ENCODE measurements around the gene DCUN1D3. TPM values are rescaled to one million over a fixed set of nuclear protein-coding genes. Genes with fewer than 3 reads are reported as not detected.

DCUN1D3 gene
- total RNA-seq, 2 experiments from 2014 or later = 3.1 to 4.5 TPM

DNA sequence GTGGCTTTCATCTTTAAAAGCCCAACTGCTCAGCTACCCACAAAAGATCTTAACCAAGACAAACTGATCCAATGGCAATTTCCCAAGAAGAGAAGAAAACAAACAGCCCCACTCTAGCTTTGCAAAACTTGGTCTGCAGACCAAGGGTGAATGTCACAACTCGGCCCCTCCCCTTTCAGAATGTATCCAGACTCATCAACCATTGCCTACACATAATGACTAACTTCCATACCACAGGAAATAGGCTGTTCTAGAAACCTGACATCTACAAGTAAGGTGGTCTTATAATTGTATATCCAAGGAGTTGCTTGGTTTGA lies 16.0 kb downstream of the DCUN1D3 start:
- 0 out of 2 replicates have a peak, but pooled peaks cover 12% of the 10 kb centered on the region for H3K36me3 ChIP-seq (ENCODE audit: insufficient read depth, low read length)
- no peak overlapping the region for H3K4me2 ChIP-seq (ENCODE audit: low read length)
- H4K20me1 ChIP-seq (ENCODE audit: insufficient read depth, low read length) = no peaks in the 10 kb centered on the region
- no peak overlapping the region for H3K27ac ChIP-seq (ENCODE audit: low read depth, low read length, poor library complexity, severe bottlenecking)
- no peaks in the 10 kb centered on the region for H3K9me2 ChIP-seq (ENCODE audit: insufficient read depth, low read length)
- intact Hi-C loops (cut with micrococcal nuclease; ENCODE audit: unreplicated experiment) = no loop called here
- no TSS peak for BruUV-seq (replicated peaks)
- POLR2A ChIA-PET = interaction anchor here (1.3 kb wide), 1 partner anchor 9 kb away, joined by 3 read pairs; no protein-coding TSS in a partner anchor
- H3K79me2 ChIP-seq (ENCODE audit: insufficient read depth, low read depth, low read length) = no peaks in the 10 kb centered on the region
- TF ChIP-seq EZH2phosphoT487 (IDR thresholded peaks at IDR 0.05; ENCODE audit: borderline replicate concordance, low read depth, low read length) (no peak), CTCF (conservative IDR thresholded peaks at IDR 0.05; ENCODE audit: low read length) (no peak)
- H2AFZ ChIP-seq (ENCODE audit: low read length) = no peak overlapping the region
- CTCF ChIA-PET (ENCODE audit: unreplicated experiment) = no interaction called here
- no peak for DNase-seq (ENCODE audit: low spot score)
- H3K4me3 ChIP-seq (ENCODE audit: low read depth, low read length, poor library complexity, severe bottlenecking) = no peak overlapping the region
- H3K9me3 ChIP-seq (ENCODE audit: low read length) = no peaks in the 10 kb centered on the region
- H3K4me1 ChIP-seq (ENCODE audit: insufficient read depth, low read length, poor library complexity, severe bottlenecking) = no peaks in the 10 kb centered on the region

DNA sequence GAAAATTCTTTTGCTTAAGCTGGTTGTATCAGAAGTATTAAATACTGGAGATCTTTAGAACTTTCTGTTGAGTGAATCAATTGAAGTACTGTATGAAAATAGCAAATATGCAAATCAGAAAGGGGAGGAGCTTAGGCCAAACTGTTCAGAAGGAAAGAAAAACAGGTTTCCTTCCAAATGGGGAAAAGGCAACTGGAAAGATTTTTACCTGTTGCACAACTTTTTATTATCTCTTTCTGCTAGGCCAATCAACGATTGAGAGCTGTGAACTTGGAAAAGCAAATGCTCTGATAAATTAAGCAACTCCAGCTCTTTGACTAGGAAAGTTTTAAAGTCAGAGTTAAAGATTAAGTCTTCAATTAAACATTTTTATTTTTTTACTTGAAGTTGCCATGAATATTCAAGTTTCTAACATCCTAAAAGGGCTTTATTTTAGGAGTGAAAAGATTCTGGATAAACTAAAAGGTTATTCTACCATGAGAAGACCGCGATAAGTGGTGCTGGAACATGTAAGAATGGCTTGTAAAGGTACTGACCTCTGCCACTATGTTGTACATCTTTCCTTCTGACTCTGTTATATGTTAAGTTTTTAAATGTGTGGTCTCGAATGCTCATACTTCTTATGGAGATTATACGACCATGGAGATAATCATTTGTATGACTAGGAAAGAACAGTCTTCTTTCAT lies 16.5 kb downstream of the DCUN1D3 start:
- TF ChIP-seq CTCF (conservative IDR thresholded peaks at IDR 0.05; ENCODE audit: low read length) = no peak
- no peak for TF ChIP-seq EZH2phosphoT487 (IDR thresholded peaks at IDR 0.05; ENCODE audit: borderline replicate concordance, low read depth, low read length)
- CTCF ChIA-PET (ENCODE audit: unreplicated experiment) = no interaction called here
- no TSS peak for BruUV-seq (replicated peaks)
- Histone ChIP-seq H3K4me2 (ENCODE audit: low read length) (no peak overlapping the region), H3K27ac (ENCODE audit: low read depth, low read length, poor library complexity, severe bottlenecking) (no peak overlapping the region), H3K4me3 (ENCODE audit: low read depth, low read length, poor library complexity, severe bottlenecking) (no peak overlapping the region), H2AFZ (ENCODE audit: low read length) (no peak overlapping the region), H3K36me3 (ENCODE audit: insufficient read depth, low read length) (0 out of 2 replicates have a peak, but pooled peaks cover 12% of the 10 kb centered on the region), H3K9me2 (ENCODE audit: insufficient read depth, low read length) (no peaks in the 10 kb centered on the region), H3K4me1 (ENCODE audit: insufficient read depth, low read length, poor library complexity, severe bottlenecking) (no peaks in the 10 kb centered on the region), H3K79me2 (ENCODE audit: insufficient read depth, low read depth, low read length) (no peaks in the 10 kb centered on the region), H3K9me3 (ENCODE audit: low read length) (no peaks in the 10 kb centered on the region), H4K20me1 (ENCODE audit: insufficient read depth, low read length) (no peaks in the 10 kb centered on the region)
- no peak for DNase-seq (ENCODE audit: low spot score)
- POLR2A ChIA-PET = interaction anchor here (1.3 kb wide), 1 partner anchor 8 kb away, joined by 3 read pairs; no protein-coding TSS in a partner anchor
- intact Hi-C loops (cut with micrococcal nuclease; ENCODE audit: unreplicated experiment) = no loop called here

DNA sequence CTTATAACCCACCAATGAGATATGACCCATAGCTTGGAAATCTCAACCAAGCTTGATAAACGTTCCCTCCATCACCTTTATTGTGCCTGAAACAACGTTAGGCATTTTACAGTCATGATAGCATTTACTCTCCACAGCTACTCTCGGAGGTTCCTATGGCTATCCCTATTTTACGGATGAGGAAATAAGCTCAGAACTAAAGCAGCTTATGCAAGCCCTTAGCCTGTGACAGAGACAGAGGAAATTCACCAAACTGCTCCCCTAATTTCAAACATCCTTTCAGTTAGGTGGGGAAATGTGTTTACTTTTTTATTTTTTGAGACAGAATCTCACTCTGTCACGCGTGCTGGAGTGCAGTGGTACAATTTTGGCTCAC lies 18.7 kb downstream of the DCUN1D3 start:
- H3K4me1 ChIP-seq (ENCODE audit: insufficient read depth, low read length, poor library complexity, severe bottlenecking) = no peaks in the 10 kb centered on the region
- no peaks in the 10 kb centered on the region; the same call in 1 of the 2 replicates for H3K79me2 ChIP-seq (ENCODE audit: insufficient read depth, low read depth, low read length)
- H2AFZ ChIP-seq (ENCODE audit: low read length) = no peak overlapping the region
- no peaks in the 10 kb centered on the region for H3K9me2 ChIP-seq (ENCODE audit: insufficient read depth, low read length)
- H3K27ac ChIP-seq (ENCODE audit: low read depth, low read length, poor library complexity, severe bottlenecking) = no peak overlapping the region
- H3K36me3 ChIP-seq (ENCODE audit: insufficient read depth, low read length) = 0 out of 2 replicates have a peak, but pooled peaks cover 7% of the 10 kb centered on the region
- no peak for DNase-seq (ENCODE audit: low spot score)
- intact Hi-C loops (cut with micrococcal nuclease; ENCODE audit: unreplicated experiment) = no loop called here
- no peak overlapping the region for H3K4me3 ChIP-seq (ENCODE audit: low read depth, low read length, poor library complexity, severe bottlenecking)
- POLR2A ChIA-PET = no interaction called here
- H3K9me3 ChIP-seq (ENCODE audit: low read length) = no peaks in the 10 kb centered on the region
- TF ChIP-seq CTCF (conservative IDR thresholded peaks at IDR 0.05; ENCODE audit: low read length) = no peak
- no peak for TF ChIP-seq EZH2phosphoT487 (IDR thresholded peaks at IDR 0.05; ENCODE audit: borderline replicate concordance, low read depth, low read length)
- no TSS peak for BruUV-seq (replicated peaks)
- no peaks in the 10 kb centered on the region for H4K20me1 ChIP-seq (ENCODE audit: insufficient read depth, low read length)
- no peak overlapping the region for H3K4me2 ChIP-seq (ENCODE audit: low read length)
- CTCF ChIA-PET (ENCODE audit: unreplicated experiment) = no interaction called here
